HG03066 (cell line): Measurements from ENCODE around the gene MYBPC2.
"Not testable (repeated sequence)": the region's sequence is repeated elsewhere in the genome, so short reads cannot be mapped to it uniquely, and the experiment has no call there.

Source experiments
- ATAC-seq: cut with Tn5 transposase; IDR thresholded peaks from one replicate; pipeline ENCODE4 v1.9.1; 2021; ENCODE audit warnings: low read depth; ENCODE audit not compliant: unreplicated experiment

Gene MYBPC2

GRCh38 chr19:50457300-50457699, 24.6 kb downstream of the MYBPC2 start:
- ATAC-seq = no peak

- no peak for ATAC-seq
These were observed 25.8 kb downstream of the MYBPC2 start for GRCh38 chr19:50458396-50459066.

GRCh38 chr19:50459067-50459456, 26.4 kb downstream of the MYBPC2 start:
- ATAC-seq = no peak

GRCh38 chr19:50459638-50460037, 26.9 kb downstream of the MYBPC2 start:
- no peak for ATAC-seq

- ATAC-seq = peak; percentile 76
These were observed 27.6 kb downstream of the MYBPC2 start for GRCh38 chr19:50460161-50460765.

GRCh38 chr19:50461066-50461875, 28.6 kb downstream of the MYBPC2 start:
- no peak for ATAC-seq

- ATAC-seq = no peak
These were observed 30.3 kb downstream of the MYBPC2 start for GRCh38 chr19:50462970-50463369.

GRCh38 chr19:50464348-50464747, 31.7 kb downstream of the MYBPC2 start:
- ATAC-seq = no peak

- no peak for ATAC-seq
These were observed 32.3 kb downstream of the MYBPC2 start for GRCh38 chr19:50465000-50465399.

GRCh38 chr19:50465986-50466705, 33.5 kb downstream of the MYBPC2 start:
- no peak for ATAC-seq

GRCh38 chr19:50466706-50467039, 34.0 kb downstream of the MYBPC2 start:
- ATAC-seq = no peak

- ATAC-seq = no peak
These were observed 34.9 kb downstream of the MYBPC2 start for GRCh38 chr19:50467566-50467965.

GRCh38 chr19:50468818-50469217, 36.1 kb downstream of the MYBPC2 start:
- no peak for ATAC-seq

GRCh38 chr19:50473336-50473735, 40.6 kb downstream of the MYBPC2 start:
- not testable (repeated sequence) for ATAC-seq

GRCh38 chr19:50475101-50475568, 42.4 kb downstream of the MYBPC2 start:
- no peak for ATAC-seq

GRCh38 chr19:50475736-50476223, 43.1 kb downstream of the MYBPC2 start:
- ATAC-seq = peak; percentile 16

GRCh38 chr19:50476224-50476906, 43.7 kb downstream of the MYBPC2 start, which contains the start of the genes EMC10 and GARIN5A:
EMC10 (plus strand) TSS chr19:50476507; CDS start chr19:50476545, 38 bp downstream.
GARIN5A (minus strand) TSS chr19:50476848; CDS start chr19:50476388, 460 bp downstream.
- ATAC-seq = peak; percentile 68

GRCh38 chr19:50476907-50477238, 44.2 kb downstream of the MYBPC2 start:
- ATAC-seq = no peak

- no peak for ATAC-seq
These were observed 45.2 kb downstream of the MYBPC2 start for GRCh38 chr19:50477751-50478515.
